ENCODE measurements around the gene ADGRV1.

- TF ChIP-seq CTCF (IDR thresholded peaks at IDR 0.05) = no peak
- TF ChIP-seq POLR2A (IDR thresholded peaks at IDR 0.05) = no peak
These were observed 251.6 kb downstream of the ADGRV1 start for GRCh38 chr5:90810211-90810610.
